NB4 (cell line): Measurements from ENCODE around the gene GINS2.

Source experiments
- MYC ChIP-seq: IDR thresholded peaks from 2 replicates; pipeline ENCODE4 v1.6.1; 2011; ENCODE audit warnings: low read depth, low read length
- TF ChIP-seq, protein P1 (sequence below): IDR thresholded peaks from one replicate; pipeline ENCODE4 v1.5.1; 2012; ENCODE audit warnings: low read depth, low read length
- TF ChIP-seq, protein P2 (sequence below): IDR thresholded peaks from 2 replicates; pipeline ENCODE4 v1.6.1; 2011; ENCODE audit warnings: low read depth, low read length

DNA sequence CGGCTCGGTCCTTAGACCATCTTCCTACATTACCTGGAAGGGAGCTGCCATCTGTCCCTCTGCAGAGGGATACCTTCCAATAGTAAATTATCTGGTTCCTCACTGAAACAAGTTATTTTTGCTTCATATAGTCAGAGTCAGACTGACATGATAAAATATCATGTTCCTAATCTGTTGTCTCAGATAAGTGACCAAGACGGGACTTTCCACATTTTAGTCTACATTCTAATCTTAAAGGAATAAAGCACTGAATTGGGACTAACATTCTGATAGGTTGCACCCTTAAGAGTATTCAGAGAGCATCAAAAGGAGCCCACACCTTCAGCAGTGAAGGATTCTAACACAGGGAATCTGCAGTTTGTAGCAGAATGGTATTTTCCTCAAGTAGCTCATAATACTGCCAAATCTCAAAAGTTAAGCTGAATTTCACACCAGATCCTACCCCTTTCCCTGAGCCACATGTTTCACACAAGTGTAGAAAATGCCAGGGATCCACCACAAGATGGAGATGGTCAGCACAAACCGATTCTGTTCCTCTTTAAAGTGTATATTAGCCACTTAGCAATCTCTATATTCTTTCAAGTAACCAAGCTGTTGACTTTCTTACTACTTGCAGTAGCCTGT, 13.4 kb downstream of the GINS2 start:
- TF ChIP-seq, protein P1, sequence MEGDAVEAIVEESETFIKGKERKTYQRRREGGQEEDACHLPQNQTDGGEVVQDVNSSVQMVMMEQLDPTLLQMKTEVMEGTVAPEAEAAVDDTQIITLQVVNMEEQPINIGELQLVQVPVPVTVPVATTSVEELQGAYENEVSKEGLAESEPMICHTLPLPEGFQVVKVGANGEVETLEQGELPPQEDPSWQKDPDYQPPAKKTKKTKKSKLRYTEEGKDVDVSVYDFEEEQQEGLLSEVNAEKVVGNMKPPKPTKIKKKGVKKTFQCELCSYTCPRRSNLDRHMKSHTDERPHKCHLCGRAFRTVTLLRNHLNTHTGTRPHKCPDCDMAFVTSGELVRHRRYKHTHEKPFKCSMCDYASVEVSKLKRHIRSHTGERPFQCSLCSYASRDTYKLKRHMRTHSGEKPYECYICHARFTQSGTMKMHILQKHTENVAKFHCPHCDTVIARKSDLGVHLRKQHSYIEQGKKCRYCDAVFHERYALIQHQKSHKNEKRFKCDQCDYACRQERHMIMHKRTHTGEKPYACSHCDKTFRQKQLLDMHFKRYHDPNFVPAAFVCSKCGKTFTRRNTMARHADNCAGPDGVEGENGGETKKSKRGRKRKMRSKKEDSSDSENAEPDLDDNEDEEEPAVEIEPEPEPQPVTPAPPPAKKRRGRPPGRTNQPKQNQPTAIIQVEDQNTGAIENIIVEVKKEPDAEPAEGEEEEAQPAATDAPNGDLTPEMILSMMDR = peak; percentile 65
- TF ChIP-seq, protein P2, sequence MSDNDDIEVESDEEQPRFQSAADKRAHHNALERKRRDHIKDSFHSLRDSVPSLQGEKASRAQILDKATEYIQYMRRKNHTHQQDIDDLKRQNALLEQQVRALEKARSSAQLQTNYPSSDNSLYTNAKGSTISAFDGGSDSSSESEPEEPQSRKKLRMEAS = peak; percentile 55; the same call in 1 of the 2 replicates
- TF ChIP-seq MYC = no peak; the same call in 1 of the 2 replicates
